Transverse colon (tissue), 4 donors: Measurements from ENCODE around the gene NEK6. TPM values are rescaled to one million over a fixed set of nuclear protein-coding genes. Genes with fewer than 3 reads are reported as not detected.

Experiments
- DNase-seq: peaks from one replicate; pipeline ENCODE4 v3.0.0-alpha.2; 2019
- H3K27ac ChIP-seq, 4 donors: fragments of 200-600 bp; sonication (generic); 2 replicates each; pipeline ENCODE4 v1.5.1; 2016 to 2018; ENCODE audit warnings: inconsistent platforms in 4 of 4
- H3K27me3 ChIP-seq: fragments of 200-600 bp; sonication (generic); 2 replicates; pipeline ENCODE4 v1.5.1; 2017; ENCODE audit warnings: inconsistent platforms
- H3K36me3 ChIP-seq, 4 donors: fragments of 200-600 bp; sonication (generic); 2 replicates each; pipeline ENCODE4 v1.5.1; 2017 to 2019; ENCODE audit warnings: inconsistent platforms in 4 of 4
- H3K4me1 ChIP-seq, 4 donors: fragments of 200-600 bp; sonication (generic); 2 replicates each; pipeline ENCODE4 v1.5.1; 2017 to 2020; ENCODE audit warnings: inconsistent platforms in 4 of 4
- H3K4me3 ChIP-seq, 4 donors: fragments of 200-600 bp; sonication (generic); 1 replicate in 1 of 4; 2 replicates in 3 of 4; pipeline versions ENCODE4 v1.5.1 to v1.6.1; 2017 to 2019; ENCODE audit warnings: inconsistent platforms in 4 of 4
- H3K9me3 ChIP-seq, 2 donors: fragments of 200-600 bp; sonication (generic); 2 replicates each; pipeline ENCODE4 v1.5.1; 2017 to 2019; ENCODE audit warnings: inconsistent platforms in 2 of 2
- CTCF ChIP-seq, 5 experiments: fragments of 200-600 bp in 3 of 5; fragments of 450-650 bp in 2 of 5; sonication (generic) in 3 of 5; IDR thresholded peaks; 1 replicate in 2 of 5; 2 replicates in 3 of 5; pipeline ENCODE4 v1.5.1; 2016 to 2017; ENCODE audit warnings: antibody characterized with exemption in 5 of 5, inconsistent platforms in 3 of 5, mild to moderate bottlenecking in 2 of 5, moderate library complexity in 1 of 5
- EP300 ChIP-seq: sonication (generic); formaldehyde crosslinking; IDR thresholded peaks from one replicate; pipeline ENCODE4 v1.6.1; 2017; ENCODE audit warnings: antibody characterized with exemption, low read depth
- POLR2A ChIP-seq: fragments of 450-650 bp; IDR thresholded peaks from one replicate; pipeline ENCODE4 v1.6.1; 2016; ENCODE audit warnings: antibody characterized with exemption, mild to moderate bottlenecking, moderate library complexity
- POLR2AphosphoS5 ChIP-seq, 3 donors: sonication (generic); formaldehyde crosslinking; IDR thresholded peaks; one replicate each; pipeline ENCODE4 v1.6.1; 2016; ENCODE audit warnings: antibody characterized with exemption in 3 of 3
- WGBS, 2 donors: methylation state at CpG; one replicate each; pipeline ENCODE4 v1.1.5; 2018; ENCODE audit warnings: low coverage in 1 of 2; 5-methylcytosine and 5-hydroxymethylcytosine counted together
- in situ Hi-C, 4 donors: fragments of 200-750 bp; cut with MboI; loops; one replicate each; pipeline versions ENCODE4 v1.15.0 to v1.15.1; 2017; ENCODE audit warnings: low sequenced_read_pairs in 3 of 4, low pct_ligation_motif_present in 1 of 4, low pct_unique_long_range_greater_than_20kb in 1 of 4
- intact Hi-C: fragments of 100-400 bp; cut with DNase I; formaldehyde crosslinking; loops from one replicate; pipeline ENCODE4 v1.15.1; 2023; ENCODE audit warnings: low total_unique reads
- total RNA-seq, 4 donors: library from RNA; depleted of rRNA; stranded (reverse); fragments of >200 nt; gene quantifications; one replicate each; pipeline ENCODE4 v1.1.0, GENCODE V29; 2016

NEK6 gene
- total RNA-seq, 4 donors from 2014 or later = 12.3 to 31.1 (median 21.6) TPM

- intact Hi-C loops (no loop called here), in situ Hi-C loops (no loop called here)
- Histone ChIP-seq H3K27me3 (no peaks in the 10 kb centered on the region), H3K36me3 (peaks cover 0 to 23% (median 7%) of the 10 kb centered on the region in 4 donors), H3K9me3 (no peaks in the 10 kb centered on the region), H3K27ac (no peak overlapping the region), H3K4me3 (no peak overlapping the region), H3K4me1 (no peaks in the 10 kb centered on the region)
- no peak for DNase-seq
- TF ChIP-seq EP300 = no peak
- TF ChIP-seq POLR2AphosphoS5 (IDR thresholded peaks at IDR 0.05) = no peak
- TF ChIP-seq POLR2A = no peak
- no peak for TF ChIP-seq CTCF (IDR thresholded peaks at IDR 0.05)
- 92% methylated on average over 10 of the region's 10 CpGs; no CpG with 5 or more reads in 1 of the 2 donors for WGBS, 2 donors
Observed at GRCh38 chr9:124323904-124324303, 66.2 kb downstream of the NEK6 start.

DNA sequence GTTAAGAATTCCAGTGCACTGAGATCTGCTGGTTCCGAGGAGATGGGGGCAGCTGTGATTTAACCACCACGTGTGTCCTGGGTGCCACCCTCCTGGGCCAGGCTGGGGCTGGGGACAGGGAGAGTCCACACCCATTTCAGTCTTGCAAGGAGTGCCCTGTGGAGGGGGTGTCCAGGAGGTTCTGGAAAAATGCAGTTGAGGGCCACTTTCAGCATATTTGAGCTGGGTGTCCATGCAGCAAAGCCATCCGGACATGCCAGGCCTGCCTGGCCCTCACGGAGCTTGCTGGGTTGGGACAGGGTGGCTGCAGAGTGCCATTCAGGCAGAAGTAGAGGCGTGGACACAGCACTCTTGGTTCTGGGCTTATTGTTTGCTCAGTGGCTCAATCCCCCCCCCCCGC is 68.1 kb downstream of the NEK6 start:
- Histone ChIP-seq H3K4me1 (no peaks in the 10 kb centered on the region), H3K9me3 (no peaks in the 10 kb centered on the region), H3K27ac (no peak overlapping the region), H3K27me3 (no peaks in the 10 kb centered on the region), H3K36me3 (peaks cover 0 to 25% (median 12%) of the 10 kb centered on the region in 4 donors), H3K4me3 (no peak overlapping the region)
- TF ChIP-seq EP300 (no peak), CTCF (IDR thresholded peaks at IDR 0.05) (no peak), POLR2AphosphoS5 (IDR thresholded peaks at IDR 0.05) (no peak), POLR2A (no peak)
- WGBS, 2 donors = 92 to 100% methylated on average over 2 to 6 of the region's 6 CpGs
- intact Hi-C loops = no loop called here
- in situ Hi-C loops = no loop called here
- DNase-seq = no peak

- intact Hi-C loops (no loop called here), in situ Hi-C loops (no loop called here)
- WGBS, 2 donors = 91% methylated on average over 20 of the region's 21 CpGs; no CpG with 5 or more reads in 1 of the 2 donors
- no peak for DNase-seq
- TF ChIP-seq POLR2AphosphoS5 (IDR thresholded peaks at IDR 0.05) (no peak), CTCF (IDR thresholded peaks at IDR 0.05) (no peak), POLR2A (no peak)
- Histone ChIP-seq H3K27ac (no peak overlapping the region), H3K27me3 (no peaks in the 10 kb centered on the region), H3K4me1 (no peaks in the 10 kb centered on the region), H3K36me3 (peaks cover 0 to 23% (median 11%) of the 10 kb centered on the region in 4 donors), H3K4me3 (no peak overlapping the region), H3K9me3 (no peaks in the 10 kb centered on the region)
Observed at GRCh38 chr9:124326378-124326777, 68.6 kb downstream of the NEK6 start.

DNA sequence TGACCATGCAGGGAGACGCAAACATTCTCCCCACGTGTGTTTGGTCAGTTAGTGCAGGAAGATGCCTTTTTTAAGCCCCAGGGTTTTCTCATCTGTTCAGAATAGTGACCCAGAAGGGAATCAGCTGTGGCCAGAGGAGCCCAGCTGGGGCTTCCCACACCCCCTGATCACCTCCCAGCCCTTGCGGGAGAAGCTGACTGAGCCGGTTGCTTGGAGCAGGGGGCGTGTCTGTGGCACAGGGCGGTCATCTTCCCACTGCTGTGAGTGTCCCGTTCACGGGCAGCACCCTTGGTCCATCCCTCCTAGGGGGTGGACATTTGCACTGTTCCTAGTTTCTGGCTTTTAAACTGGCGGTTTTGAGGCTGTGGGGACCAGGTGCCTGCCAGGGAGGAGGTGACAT is 69.7 kb downstream of the NEK6 start:
- H3K27me3 ChIP-seq = no peaks in the 10 kb centered on the region
- DNase-seq = no peak
- no peak overlapping the region for H3K4me3 ChIP-seq
- peaks cover 0 to 23% (median 9%) of the 10 kb centered on the region in 4 donors for H3K36me3 ChIP-seq
- in situ Hi-C loops (no loop called here), intact Hi-C loops (no loop called here)
- TF ChIP-seq POLR2AphosphoS5 (IDR thresholded peaks at IDR 0.05) = no peak
- TF ChIP-seq POLR2A = no peak
- TF ChIP-seq CTCF (IDR thresholded peaks at IDR 0.05) = no peak
- TF ChIP-seq EP300 = no peak
- WGBS, 2 donors = 96% methylated on average over 9 of the region's 9 CpGs; no CpG with 5 or more reads in 1 of the 2 donors
- H3K27ac ChIP-seq = no peak overlapping the region
- no peaks in the 10 kb centered on the region for H3K9me3 ChIP-seq
- H3K4me1 ChIP-seq = no peaks in the 10 kb centered on the region
